Breast epithelium (tissue), 3 donors: ENCODE results near the gene CFAP57.

ENCODE experiments used
- POLR2AphosphoS5 ChIP-seq, 3 donors: sonication (generic); formaldehyde crosslinking; IDR thresholded peaks; one replicate each; pipeline ENCODE4 v1.6.1; 2017; ENCODE audit warnings: antibody characterized with exemption in 3 of 3
- TF ChIP-seq, protein P1 (sequence below), 3 donors: fragments of 450-650 bp; IDR thresholded peaks; one replicate each; pipeline ENCODE4 v1.5.1; 2016 to 2017; ENCODE audit warnings: antibody characterized with exemption in 3 of 3, mild to moderate bottlenecking in 3 of 3, moderate library complexity in 3 of 3

DNA sequence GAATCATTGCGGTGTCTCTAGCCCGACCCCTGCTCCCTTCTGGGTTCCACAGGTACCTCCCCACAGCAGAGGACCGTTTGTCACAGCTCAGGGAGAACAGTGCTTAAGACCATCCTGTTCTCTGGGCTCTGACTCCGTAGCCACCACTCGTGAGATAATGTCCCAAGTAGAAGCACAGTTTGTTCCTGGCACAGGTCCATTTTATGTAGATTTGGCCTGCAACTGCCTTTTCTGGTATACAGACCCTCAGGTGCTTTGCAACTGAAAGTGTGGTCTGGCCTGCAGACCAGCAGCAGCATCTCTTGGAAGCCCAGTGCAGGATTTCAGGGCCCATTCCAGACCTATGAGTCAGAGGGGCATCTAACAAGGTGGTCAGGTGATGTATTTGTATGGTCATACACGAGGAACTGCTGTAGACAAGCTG, 69.3 kb downstream of the CFAP57 start:
- TF ChIP-seq, protein P1, sequence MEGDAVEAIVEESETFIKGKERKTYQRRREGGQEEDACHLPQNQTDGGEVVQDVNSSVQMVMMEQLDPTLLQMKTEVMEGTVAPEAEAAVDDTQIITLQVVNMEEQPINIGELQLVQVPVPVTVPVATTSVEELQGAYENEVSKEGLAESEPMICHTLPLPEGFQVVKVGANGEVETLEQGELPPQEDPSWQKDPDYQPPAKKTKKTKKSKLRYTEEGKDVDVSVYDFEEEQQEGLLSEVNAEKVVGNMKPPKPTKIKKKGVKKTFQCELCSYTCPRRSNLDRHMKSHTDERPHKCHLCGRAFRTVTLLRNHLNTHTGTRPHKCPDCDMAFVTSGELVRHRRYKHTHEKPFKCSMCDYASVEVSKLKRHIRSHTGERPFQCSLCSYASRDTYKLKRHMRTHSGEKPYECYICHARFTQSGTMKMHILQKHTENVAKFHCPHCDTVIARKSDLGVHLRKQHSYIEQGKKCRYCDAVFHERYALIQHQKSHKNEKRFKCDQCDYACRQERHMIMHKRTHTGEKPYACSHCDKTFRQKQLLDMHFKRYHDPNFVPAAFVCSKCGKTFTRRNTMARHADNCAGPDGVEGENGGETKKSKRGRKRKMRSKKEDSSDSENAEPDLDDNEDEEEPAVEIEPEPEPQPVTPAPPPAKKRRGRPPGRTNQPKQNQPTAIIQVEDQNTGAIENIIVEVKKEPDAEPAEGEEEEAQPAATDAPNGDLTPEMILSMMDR (IDR thresholded peaks at IDR 0.05) = no peak
- TF ChIP-seq POLR2AphosphoS5 (IDR thresholded peaks at IDR 0.05) = no peak
